AG08396 (cell line): ENCODE measurements around the gene ATP6V1F.
"Not testable (repeated sequence)": the region's sequence is repeated elsewhere in the genome, so short reads cannot be mapped to it uniquely, and the experiment has no call there.

Experiments
- DNase-seq: peaks from one replicate; pipeline ENCODE4 v3.0.0; 2012; ENCODE audit warnings: low spot score, mixed read lengths

Gene ATP6V1F

GRCh38 chr7:128900237-128900636 is 37.6 kb downstream of the ATP6V1F start:
- no peak for DNase-seq

GRCh38 chr7:128902761-128903585 is 40.3 kb downstream of the ATP6V1F start:
- no peak for DNase-seq

GRCh38 chr7:128903621-128904361 is 41.1 kb downstream of the ATP6V1F start:
- DNase-seq = no peak

- peak; percentile 78 for DNase-seq
Measured at GRCh38 chr7:128904381-128905197, 41.9 kb downstream of the ATP6V1F start.

GRCh38 chr7:128906001-128906765 is 43.5 kb downstream of the ATP6V1F start:
- DNase-seq = no peak

GRCh38 chr7:128906766-128907559 is 44.3 kb downstream of the ATP6V1F start:
- DNase-seq = no peak

GRCh38 chr7:128908750-128909624 is 46.3 kb downstream of the ATP6V1F start:
- no peak for DNase-seq

- peak; percentile 74 for DNase-seq
Measured at GRCh38 chr7:128909625-128910568, 47.2 kb downstream of the ATP6V1F start.

GRCh38 chr7:128910569-128910945 is 47.9 kb downstream of the ATP6V1F start, which contains the start of gene KCP:
TSS of gene KCP (minus strand) at chr7:128910709. CDS start at chr7:128910676, 33 bp downstream.
- no peak for DNase-seq

GRCh38 chr7:128911423-128912031 is 48.9 kb downstream of the ATP6V1F start:
- no peak for DNase-seq

GRCh38 chr7:128912281-128912680 is 49.6 kb downstream of the ATP6V1F start:
- DNase-seq = no peak

GRCh38 chr7:128912709-128913495 is 50.2 kb downstream of the ATP6V1F start:
- not testable (repeated sequence) for DNase-seq

GRCh38 chr7:128913870-128914565 is 51.4 kb downstream of the ATP6V1F start:
- no peak for DNase-seq

GRCh38 chr7:128914566-128915151 is 52.0 kb downstream of the ATP6V1F start:
- no peak for DNase-seq

- DNase-seq = no peak
Measured at GRCh38 chr7:128915271-128915819, 52.7 kb downstream of the ATP6V1F start.
